ENCODE measurements around the gene UNC93A.
"Not testable (repeated sequence)": the region's sequence is repeated elsewhere in the genome, so short reads cannot be mapped to it uniquely, and the experiment has no call there.

DNA sequence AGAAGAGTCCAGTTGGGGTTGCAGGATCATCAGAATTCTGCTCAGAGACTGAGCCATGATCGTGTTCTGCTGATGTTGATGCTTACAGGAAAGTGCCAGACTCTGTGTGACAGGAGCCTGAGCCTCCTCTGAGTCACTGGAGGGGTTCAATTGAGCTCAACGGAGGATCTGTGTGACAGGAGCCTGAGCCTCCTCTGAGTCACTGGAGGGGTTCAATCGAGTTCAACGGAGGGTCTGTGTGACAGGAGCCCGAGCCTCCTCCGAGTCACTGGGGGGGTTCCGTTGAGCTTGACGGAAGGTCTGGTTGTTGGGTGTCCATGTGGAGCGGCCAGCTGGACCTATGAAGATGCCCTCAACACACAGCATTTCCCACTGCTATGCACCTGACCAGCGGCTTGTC lies 27.2 kb downstream of the UNC93A start:
- TF ChIP-seq, protein P1, sequence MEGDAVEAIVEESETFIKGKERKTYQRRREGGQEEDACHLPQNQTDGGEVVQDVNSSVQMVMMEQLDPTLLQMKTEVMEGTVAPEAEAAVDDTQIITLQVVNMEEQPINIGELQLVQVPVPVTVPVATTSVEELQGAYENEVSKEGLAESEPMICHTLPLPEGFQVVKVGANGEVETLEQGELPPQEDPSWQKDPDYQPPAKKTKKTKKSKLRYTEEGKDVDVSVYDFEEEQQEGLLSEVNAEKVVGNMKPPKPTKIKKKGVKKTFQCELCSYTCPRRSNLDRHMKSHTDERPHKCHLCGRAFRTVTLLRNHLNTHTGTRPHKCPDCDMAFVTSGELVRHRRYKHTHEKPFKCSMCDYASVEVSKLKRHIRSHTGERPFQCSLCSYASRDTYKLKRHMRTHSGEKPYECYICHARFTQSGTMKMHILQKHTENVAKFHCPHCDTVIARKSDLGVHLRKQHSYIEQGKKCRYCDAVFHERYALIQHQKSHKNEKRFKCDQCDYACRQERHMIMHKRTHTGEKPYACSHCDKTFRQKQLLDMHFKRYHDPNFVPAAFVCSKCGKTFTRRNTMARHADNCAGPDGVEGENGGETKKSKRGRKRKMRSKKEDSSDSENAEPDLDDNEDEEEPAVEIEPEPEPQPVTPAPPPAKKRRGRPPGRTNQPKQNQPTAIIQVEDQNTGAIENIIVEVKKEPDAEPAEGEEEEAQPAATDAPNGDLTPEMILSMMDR (conservative IDR thresholded peaks at IDR 0.05 in 1 of 2, IDR thresholded peaks at IDR 0.05 in 1 of 2; ENCODE audit: low read depth in 1 of 2, low read length in 2 of 2): not testable (repeated sequence)
- TF ChIP-seq EZH2 (IDR thresholded peaks at IDR 0.05; ENCODE audit: low read length, missing control alignments): not testable (repeated sequence)

All from fibroblast of lung (primary cell).